OCI-LY3 (cell line): ENCODE measurements around the gene LPXN.

Source experiments
- H2AFZ ChIP-seq: fragments of 200-600, 300-600 bp; shearing (Covaris generic); 2 replicates; pipeline ENCODE4 v1.6.0; 2014; ENCODE audit warnings: antibody characterized with exemption, low read depth, low read length
- H3K27ac ChIP-seq: fragments of 200-600, 300-600 bp; sonication (generic); 2 replicates; pipeline ENCODE4 v1.5.1; 2014; ENCODE audit warnings: mild to moderate bottlenecking, low read length, moderate library complexity, mixed read lengths
- H3K27me3 ChIP-seq: fragments of 200-600, 300-600 bp; sonication (generic); 2 replicates; pipeline ENCODE4 v1.6.1; 2014; ENCODE audit warnings: low read depth, low read length, mixed read lengths
- H3K36me3 ChIP-seq: fragments of 200-600, 300-600 bp; sonication (generic); replicated peaks from 2 replicates; pipeline ENCODE3; 2014; ENCODE audit warnings: low read depth, low read length, mixed read lengths
- H3K4me1 ChIP-seq: fragments of 300-600, 200-600 bp; sonication (generic); 2 replicates; pipeline ENCODE4 v1.6.1; 2014; ENCODE audit warnings: low read length, mixed read lengths
- H3K4me2 ChIP-seq: fragments of 200-600, 300-600 bp; sonication (generic); 2 replicates; pipeline ENCODE4 v1.6.1; 2014; ENCODE audit warnings: low read length, mixed read lengths
- H3K4me3 ChIP-seq: fragments of 300-600, 200-600 bp; sonication (generic); 2 replicates; pipeline ENCODE4 v1.5.1; 2014; ENCODE audit warnings: antibody characterized with exemption, mild to moderate bottlenecking, low read length, moderate library complexity
- H3K79me2 ChIP-seq: fragments of 300-600, 200-600 bp; shearing (Covaris generic); 2 replicates; pipeline ENCODE4 v1.6.1; 2014; ENCODE audit warnings: mild to moderate bottlenecking, low read length, mixed read lengths
- H3K9ac ChIP-seq: fragments of 300-600, 200-600 bp; shearing (Covaris generic); 2 replicates; pipeline ENCODE4 v1.6.0; 2014; ENCODE audit warnings: mild to moderate bottlenecking, low read length, moderate library complexity
- H3K9me3 ChIP-seq: fragments of 200-600, 300-600 bp; shearing (Covaris generic); 2 replicates; pipeline ENCODE4 v1.6.1; 2014; ENCODE audit warnings: low read length, mixed read lengths; ENCODE audit not compliant: insufficient read depth
- H4K20me1 ChIP-seq: fragments of 200-600, 300-600 bp; sonication (generic); 2 replicates; pipeline ENCODE4 v1.6.1; 2016; ENCODE audit warnings: low read length, mixed read lengths; ENCODE audit not compliant: insufficient read depth
- CTCF ChIP-seq: fragments of 200-600, 300-600 bp; sonication (generic); IDR thresholded peaks from 2 replicates; pipeline ENCODE4 v1.5.1; 2014; ENCODE audit warnings: antibody characterized with exemption, low read length, low read depth
- EZH2phosphoT487 ChIP-seq: fragments of 200-600 bp; shearing (Covaris generic); IDR thresholded peaks from 2 replicates; pipeline ENCODE4 v1.6.1; 2018; ENCODE audit warnings: antibody characterized with exemption, mixed run types, low read depth

The LPXN gene

GRCh38 chr11:58609723-58610122 is 34.1 kb upstream of the LPXN start:
- Histone ChIP-seq H3K36me3 (peaks cover 60% of the 10 kb centered on the region), H3K4me1 (peaks cover 16% of the 10 kb centered on the region), H3K79me2 (peaks cover 49% of the 10 kb centered on the region), H3K9ac (no peak overlapping the region), H2AFZ (no peak overlapping the region), H3K27ac (no peak overlapping the region), H3K9me3 (no peaks in the 10 kb centered on the region), H4K20me1 (peaks cover 42% of the 10 kb centered on the region), H3K4me2 (no peak overlapping the region), H3K27me3 (no peaks in the 10 kb centered on the region), H3K4me3 (no peak overlapping the region)
- no peak for TF ChIP-seq EZH2phosphoT487
- no peak for TF ChIP-seq CTCF

GRCh38 chr11:58608331-58608730 is 32.7 kb upstream of the LPXN start:
- Histone ChIP-seq H3K27me3 (no peaks in the 10 kb centered on the region), H3K4me3 (no peak overlapping the region), H3K36me3 (peaks cover 50% of the 10 kb centered on the region), H3K4me2 (no peak overlapping the region), H3K9me3 (no peaks in the 10 kb centered on the region), H3K27ac (no peak overlapping the region), H2AFZ (no peak overlapping the region), H3K79me2 (peaks cover 63% of the 10 kb centered on the region), H3K4me1 (peaks cover 16% of the 10 kb centered on the region), H3K9ac (no peak overlapping the region), H4K20me1 (peaks cover 56% of the 10 kb centered on the region)
- TF ChIP-seq EZH2phosphoT487 (no peak), CTCF (no peak)

- Histone ChIP-seq H3K36me3 (peaks cover 50% of the 10 kb centered on the region), H3K9ac (no peak overlapping the region), H4K20me1 (peaks cover 68% of the 10 kb centered on the region), H3K9me3 (no peaks in the 10 kb centered on the region), H3K27ac (no peak overlapping the region), H3K4me3 (no peak overlapping the region), H3K79me2 (peaks cover 75% of the 10 kb centered on the region), H3K4me1 (peaks cover 16% of the 10 kb centered on the region), H3K4me2 (no peak overlapping the region), H3K27me3 (no peaks in the 10 kb centered on the region), H2AFZ (no peak overlapping the region)
- no peak for TF ChIP-seq CTCF
- no peak for TF ChIP-seq EZH2phosphoT487
Measured at GRCh38 chr11:58606930-58607714, 31.5 kb upstream of the LPXN start.

- Histone ChIP-seq H3K36me3 (peaks cover 35% of the 10 kb centered on the region), H2AFZ (no peak overlapping the region), H3K27me3 (no peaks in the 10 kb centered on the region), H3K79me2 (peaks cover 99% of the 10 kb centered on the region), H3K27ac (no peak overlapping the region), H3K9me3 (no peaks in the 10 kb centered on the region), H3K9ac (no peak overlapping the region), H3K4me2 (no peak overlapping the region), H3K4me1 (peaks cover 27% of the 10 kb centered on the region), H3K4me3 (no peak overlapping the region), H4K20me1 (peaks cover 97% of the 10 kb centered on the region)
- TF ChIP-seq CTCF = no peak
- TF ChIP-seq EZH2phosphoT487 = no peak
Measured at GRCh38 chr11:58600510-58600909, 24.9 kb upstream of the LPXN start.
